Pancreas (tissue), 10 donors: Measurements from ENCODE around the gene ACP5. TPM values are rescaled to one million over a fixed set of nuclear protein-coding genes. Genes with fewer than 3 reads are reported as not detected.
A peak's percentile ranks its signal among the peaks of the same experiment; 100 is the strongest.

Source experiments
- ATAC-seq, 4 donors: fragments of 200-7000 bp; cut with Tn5 transposase; one replicate each; pipeline versions ENCODE4 v1.8.0 to v1.9.1; 2020; ENCODE audit warnings: mild to moderate bottlenecking in 4 of 4, moderate library complexity in 4 of 4
- DNase-seq, 6 donors: peaks; one replicate each; pipeline ENCODE4 v3.0.0-alpha.2; 2020
- FAIRE-seq: peaks from 2 replicates; lab custom pipeline; 2012; peaks lifted over from hg19 to GRCh38; lab: Jason Lieb, UNC
- H3K27ac ChIP-seq, 4 donors: fragments of 200-600 bp; sonication (generic); 1 replicate in 3 of 4; 2 replicates in 1 of 4; pipeline versions ENCODE4 v1.5.0 to v1.8.0; 2020
- H3K27me3 ChIP-seq, 4 donors: fragments of 200-600 bp; one replicate each; pipeline ENCODE4 v1.8.0; 2021
- H3K36me3 ChIP-seq, 3 donors: fragments of 200-600 bp; sonication (generic) in 1 of 3; one replicate each; pipeline versions ENCODE4 v1.5.0 to v1.8.0; 2020 to 2021
- H3K4me1 ChIP-seq, 3 donors: fragments of 200-600 bp; one replicate each; pipeline ENCODE4 v1.8.0; 2021
- H3K4me3 ChIP-seq, 4 donors: fragments of 200-600 bp; sonication (generic) in 2 of 4; one replicate each; pipeline versions ENCODE4 v1.5.0 to v1.8.0; 2020 to 2021
- H3K9me3 ChIP-seq, 4 donors: fragments of 200-600 bp; one replicate each; pipeline ENCODE4 v1.8.0; 2021
- CTCF ChIP-seq, 4 donors: fragments of 200-600 bp; sonication (generic) in 3 of 4; IDR thresholded peaks; one replicate each; pipeline versions ENCODE4 v1.5.0 to v1.8.0; 2021; ENCODE audit warnings: antibody characterized with exemption in 4 of 4
- WGBS, 2 donors: extraction: QIAGEN DNeasy Blood & Tissue Kit; methylation state at CpG; one replicate each; pipeline ENCODE4 v1.1.7; 2013; 5-methylcytosine and 5-hydroxymethylcytosine counted together
- intact Hi-C, 3 donors: fragments of 100-400 bp; cut with DNase I; formaldehyde crosslinking; loops; one replicate each; pipeline versions ENCODE4 v1.11.1 to v1.14.2; 2022
- polyA plus RNA-seq, 2 donors: library from polyadenylated mRNA; stranded (reverse); fragments of 200-250 nt; gene quantifications; one replicate each; pipeline ENCODE4 v1.2.3, GENCODE V29; 2013
- total RNA-seq, 6 donors: library from RNA; stranded (reverse); fragmentation: NEBNext Ultra II Directional in 4 of 6; extraction: Animal tissue kit (Norgen Biotek cat#: 25700) in 4 of 6; gene quantifications; one replicate each; pipeline versions ENCODE4 v1.2.1 to v1.2.4, GENCODE V29; 2021 to 2023
- donor health status: healthy with polysubstance abuse.
- donor health status: DM: no; HTN: no; CAD: no; lungs with moderate emphysema.
- donor health status: DM: no; HTN: no; CAD: no.
- donor health status: control.
- donor health status: control.
- donor health status: Bipolar disorder and iron deficiency.
- donor health status: DM: yes; HTN: yes; CAD: no.
- donor health status: DM: no; HTN: no; CAD: no.
- donor health status: DM: no; HTN: no; CAD: no.
- donor health status: DM: yes; HTN: yes; CAD: no.

Gene ACP5
- total and polyA plus RNA-seq, 8 donors: 3.5 to 21.8 (median 7.5) TPM

GRCh38 chr19:11594084-11594483 lies 16.6 kb upstream of the ACP5 start:
- intact Hi-C loops: no loop called here
- no peak for ATAC-seq
- Histone ChIP-seq H3K4me1 (peaks cover 4 to 11% (median 7%) of the 10 kb centered on the region in 3 donors), H3K36me3 (no peaks in the 10 kb centered on the region), H3K9me3 (no peaks in the 10 kb centered on the region), H3K27ac (no peak overlapping the region), H3K27me3 (no peaks in the 10 kb centered on the region), H3K4me3 (no peak overlapping the region)
- no peak for DNase-seq
- 76 to 80% methylated on average over 4 of the region's 4 CpGs for WGBS, 2 donors
- FAIRE-seq: no peak
- TF ChIP-seq CTCF (IDR thresholded peaks at IDR 0.05): no peak

DNA sequence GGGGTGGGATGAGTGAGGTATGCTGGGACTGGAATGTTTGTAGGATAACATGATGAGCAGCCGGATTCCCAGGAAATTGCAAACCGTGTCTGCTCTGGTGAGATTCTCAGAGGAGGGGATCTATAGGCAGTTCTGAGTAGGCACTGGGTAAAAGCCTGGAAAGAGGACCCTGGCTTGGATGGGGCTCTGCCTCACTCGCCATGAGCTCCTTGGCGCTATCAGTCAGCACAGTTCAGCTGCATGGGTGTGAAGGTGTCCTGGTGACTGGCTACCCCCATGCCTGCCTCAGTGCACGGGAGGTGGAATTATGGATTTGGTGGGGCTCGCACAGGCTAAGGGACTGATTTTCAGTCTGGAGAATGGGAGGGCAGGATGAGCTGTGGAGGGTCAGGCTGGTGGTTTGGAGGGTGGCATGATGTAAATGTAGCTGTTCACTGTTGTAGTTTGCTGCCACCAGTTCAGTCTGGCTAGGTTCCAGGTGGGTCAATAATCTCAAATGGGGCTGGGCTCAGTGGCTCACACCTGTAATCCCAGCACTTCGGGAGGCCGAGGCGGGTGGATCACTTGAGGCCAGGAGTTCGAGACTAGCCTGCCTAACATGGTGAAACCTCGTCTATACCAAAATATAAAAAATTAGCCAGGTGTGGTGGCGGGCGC lies 10.7 kb upstream of the ACP5 start:
- DNase-seq (no peak), ATAC-seq (peak; percentile 37 to 52 (median 48)), FAIRE-seq (no peak)
- Histone ChIP-seq H3K27me3 (no peaks in the 10 kb centered on the region), H3K4me1 (no peaks in the 10 kb centered on the region), H3K36me3 (no peaks in the 10 kb centered on the region), H3K9me3 (no peaks in the 10 kb centered on the region), H3K4me3 (no peak overlapping the region), H3K27ac (no peak overlapping the region)
- intact Hi-C loops: no loop called here
- WGBS, 2 donors: 38 to 39% methylated on average over 13 of the region's 13 CpGs
- TF ChIP-seq CTCF (IDR thresholded peaks at IDR 0.05): peak in 1 of 4 donors; percentile 5

DNA sequence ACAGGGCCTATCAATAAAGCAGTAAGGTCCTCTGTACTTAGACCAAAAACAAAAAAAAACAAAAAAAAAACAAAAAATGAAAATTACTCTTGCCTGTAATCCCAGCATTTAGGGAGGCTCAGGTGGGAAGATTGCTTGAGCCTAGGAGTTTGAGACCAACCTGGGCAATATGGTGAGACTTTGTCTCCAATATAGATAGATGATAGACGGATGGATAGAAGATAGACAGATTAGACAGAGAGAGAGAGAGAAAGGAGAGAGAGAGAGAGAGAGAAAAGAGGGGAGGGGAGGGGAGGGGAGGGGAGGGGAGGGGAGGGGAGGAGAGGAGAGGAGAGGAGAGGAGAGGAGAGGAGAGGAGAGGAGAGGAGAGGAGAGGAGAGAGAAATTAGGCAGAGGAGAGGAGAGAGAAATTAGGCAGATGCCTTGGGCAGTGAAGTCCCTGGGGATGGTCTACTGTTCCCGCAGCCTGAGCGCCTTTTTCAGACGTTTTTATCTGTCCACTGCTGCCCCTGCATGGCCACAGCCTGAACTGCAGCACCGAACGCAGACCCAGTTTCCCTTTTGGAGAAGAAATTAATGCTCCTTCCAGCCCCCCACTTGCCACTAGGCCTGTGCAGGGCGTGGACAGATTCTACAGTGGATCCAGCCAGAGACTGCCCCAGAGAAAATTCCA lies 10.0 kb upstream of the ACP5 start:
- H3K4me1 ChIP-seq: peaks cover 0 to under 1% (median 0%) of the 10 kb centered on the region in 3 donors
- DNase-seq (peak in 5 of 6 donors; percentile 52 to 85 (median 72)), FAIRE-seq (no peak), ATAC-seq (peak; percentile 84 to 99 (median 97))
- no peaks in the 10 kb centered on the region for H3K9me3 ChIP-seq
- peak; percentile 47 to 78 (median 76) for TF ChIP-seq CTCF (IDR thresholded peaks at IDR 0.05)
- no peak overlapping the region for H3K27ac ChIP-seq
- H3K27me3 ChIP-seq: no peaks in the 10 kb centered on the region
- intact Hi-C loops: no loop called here
- no peak overlapping the region for H3K4me3 ChIP-seq
- H3K36me3 ChIP-seq: no peaks in the 10 kb centered on the region
- WGBS, 2 donors: 2 to 6% methylated on average over 7 of the region's 7 CpGs

DNA sequence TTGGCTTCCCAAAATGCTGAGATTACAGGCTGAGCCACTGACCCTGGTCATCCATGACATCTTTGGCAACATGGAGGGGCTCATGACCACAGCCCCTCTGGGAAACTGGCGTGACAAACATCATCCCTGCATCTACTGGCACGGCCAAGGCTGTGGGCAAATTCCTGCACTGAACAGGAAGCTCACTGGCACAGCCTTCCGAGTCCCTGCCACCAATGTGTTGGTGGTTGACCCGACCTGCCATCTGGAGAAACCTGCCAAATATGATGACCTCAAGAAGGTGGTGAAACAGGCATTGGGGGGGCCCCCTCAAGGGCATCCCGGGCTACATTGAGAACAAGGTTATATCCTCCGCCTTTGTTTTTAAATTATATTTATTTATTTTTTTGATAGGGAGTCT lies 8.9 kb upstream of the ACP5 start:
- no peak overlapping the region for H3K27ac ChIP-seq
- no peak overlapping the region for H3K4me3 ChIP-seq
- peaks cover 0 to 7% (median 0%) of the 10 kb centered on the region in 3 donors for H3K4me1 ChIP-seq
- H3K9me3 ChIP-seq: no peaks in the 10 kb centered on the region
- 66 to 73% methylated on average over 6 of the region's 6 CpGs for WGBS, 2 donors
- H3K36me3 ChIP-seq: no peaks in the 10 kb centered on the region
- no peak for FAIRE-seq
- no peaks in the 10 kb centered on the region for H3K27me3 ChIP-seq
- intact Hi-C loops: no loop called here
- no peak for TF ChIP-seq CTCF (IDR thresholded peaks at IDR 0.05)
- no peak for DNase-seq
- no peak for ATAC-seq

- Histone ChIP-seq H3K36me3 (no peaks in the 10 kb centered on the region), H3K27ac (peak overlapping the region in 3 of 4 donors; percentile 11 to 48 (median 28)), H3K4me1 (peaks cover 0 to 7% (median 0%) of the 10 kb centered on the region in 3 donors), H3K9me3 (no peaks in the 10 kb centered on the region), H3K4me3 (no peak overlapping the region), H3K27me3 (no peaks in the 10 kb centered on the region)
- DNase-seq: no peak
- WGBS, 2 donors: 34 to 38% methylated on average over 3 of the region's 3 CpGs
- ATAC-seq: peak; percentile 18 to 31 (median 24)
- intact Hi-C loops: no loop called here
- no peak for TF ChIP-seq CTCF (IDR thresholded peaks at IDR 0.05)
- FAIRE-seq: no peak
Observed at GRCh38 chr19:11581740-11582139, 4.3 kb upstream of the ACP5 start.
